TTC549 (cell line): ENCODE measurements around the gene SLC25A4.

ENCODE experiments used
- FAIRE-seq: peaks from 2 replicates; lab custom pipeline; 2012; peaks lifted over from hg19 to GRCh38; lab: Jason Lieb, UNC

The SLC25A4 gene

GRCh38 chr4:185122681-185123345 lies 20.3 kb upstream of the SLC25A4 start:
- no peak for FAIRE-seq

- FAIRE-seq: no peak
Measured at GRCh38 chr4:185124006-185124405, 19.1 kb upstream of the SLC25A4 start.

GRCh38 chr4:185127021-185127925 lies 15.8 kb upstream of the SLC25A4 start:
- no peak for FAIRE-seq

- FAIRE-seq: no peak
Measured at GRCh38 chr4:185128272-185129119, 14.6 kb upstream of the SLC25A4 start.

GRCh38 chr4:185134307-185134869 lies 8.7 kb upstream of the SLC25A4 start:
- peak; percentile 75 for FAIRE-seq

GRCh38 chr4:185137233-185137925 lies 5.7 kb upstream of the SLC25A4 start:
- no peak for FAIRE-seq

GRCh38 chr4:185138161-185138560 lies 4.9 kb upstream of the SLC25A4 start:
- FAIRE-seq: no peak

- no peak for FAIRE-seq
Measured at GRCh38 chr4:185139736-185140135, 3.3 kb upstream of the SLC25A4 start.

- no peak for FAIRE-seq
Measured at GRCh38 chr4:185141777-185142176, 1.3 kb upstream of the SLC25A4 start.

GRCh38 chr4:185142564-185142911 lies 528 bp upstream of the SLC25A4 start:
- FAIRE-seq: no peak

- no peak for FAIRE-seq
Measured at GRCh38 chr4:185143601-185143969, 519 bp downstream of the SLC25A4 start.

GRCh38 chr4:185144601-185145240 lies 1.7 kb downstream of the SLC25A4 start:
- FAIRE-seq: no peak

- FAIRE-seq: no peak
Measured at GRCh38 chr4:185145572-185145971, 2.5 kb downstream of the SLC25A4 start.

- FAIRE-seq: no peak
Measured at GRCh38 chr4:185149392-185149791, 6.3 kb downstream of the SLC25A4 start.

GRCh38 chr4:185151296-185151695 lies 8.2 kb downstream of the SLC25A4 start:
- no peak for FAIRE-seq

GRCh38 chr4:185165605-185166063 lies 22.6 kb downstream of the SLC25A4 start:
- FAIRE-seq: no peak

- FAIRE-seq: no peak
Measured at GRCh38 chr4:185167234-185167633, 24.2 kb downstream of the SLC25A4 start.

- no peak for FAIRE-seq
Measured at GRCh38 chr4:185171373-185172071, 28.5 kb downstream of the SLC25A4 start.

GRCh38 chr4:185179488-185179887 lies 36.4 kb downstream of the SLC25A4 start:
- no peak for FAIRE-seq

GRCh38 chr4:185182239-185182638 lies 39.2 kb downstream of the SLC25A4 start:
- no peak for FAIRE-seq
